ENCODE measurements around the gene PRRX2.
A peak's percentile ranks its signal among the peaks of the same experiment; 100 is the strongest.
"Not testable (repeated sequence)": the region's sequence is repeated elsewhere in the genome, so short reads cannot be mapped to it uniquely, and the experiment has no call there.

The PRRX2 gene

DNA sequence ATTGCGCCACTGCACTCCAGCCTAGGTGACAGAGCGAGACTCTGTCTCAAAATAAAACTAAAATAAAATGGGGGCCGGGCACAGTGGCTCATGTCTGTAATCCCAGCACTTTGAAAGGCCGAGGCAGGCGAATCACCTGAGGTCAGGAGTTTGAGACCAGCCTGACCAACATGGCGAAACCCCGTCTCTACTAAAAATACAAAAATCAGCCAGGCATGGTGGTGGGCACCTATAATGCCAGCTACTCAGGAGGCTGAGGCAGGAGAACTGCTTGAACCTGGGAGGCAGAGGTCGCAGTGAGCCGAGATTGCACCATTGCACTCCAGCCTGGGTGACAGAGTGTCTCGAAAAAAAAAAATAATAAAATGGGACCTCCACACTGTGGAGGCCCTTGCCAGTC, 29.1 kb upstream of the PRRX2 start:
- DNase-seq (ENCODE audit: low read depth in 1 of 2, low spot score in 1 of 2): not testable (repeated sequence)

DNA sequence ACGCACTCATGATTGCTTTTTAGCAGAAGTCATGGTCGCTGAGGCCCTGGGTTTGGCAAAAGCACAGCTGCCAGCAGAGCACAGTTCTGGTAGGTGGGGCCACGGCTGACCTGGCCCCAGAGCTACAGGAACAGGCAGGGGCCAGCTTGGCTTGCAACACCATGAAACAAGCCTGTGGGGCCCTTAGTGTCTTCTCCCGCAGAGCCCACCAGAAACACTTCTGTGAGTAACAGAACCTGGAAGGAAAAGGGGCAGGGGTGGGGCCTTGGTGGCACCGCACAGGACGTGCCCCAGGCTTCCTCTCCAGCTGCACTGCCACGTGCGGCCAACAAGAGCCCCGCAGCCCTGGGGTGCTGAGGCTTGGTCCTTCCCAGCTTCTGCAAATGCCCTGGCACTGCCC, 28.3 kb upstream of the PRRX2 start:
- no peak for DNase-seq (ENCODE audit: low read depth in 1 of 2, low spot score in 1 of 2)

DNA sequence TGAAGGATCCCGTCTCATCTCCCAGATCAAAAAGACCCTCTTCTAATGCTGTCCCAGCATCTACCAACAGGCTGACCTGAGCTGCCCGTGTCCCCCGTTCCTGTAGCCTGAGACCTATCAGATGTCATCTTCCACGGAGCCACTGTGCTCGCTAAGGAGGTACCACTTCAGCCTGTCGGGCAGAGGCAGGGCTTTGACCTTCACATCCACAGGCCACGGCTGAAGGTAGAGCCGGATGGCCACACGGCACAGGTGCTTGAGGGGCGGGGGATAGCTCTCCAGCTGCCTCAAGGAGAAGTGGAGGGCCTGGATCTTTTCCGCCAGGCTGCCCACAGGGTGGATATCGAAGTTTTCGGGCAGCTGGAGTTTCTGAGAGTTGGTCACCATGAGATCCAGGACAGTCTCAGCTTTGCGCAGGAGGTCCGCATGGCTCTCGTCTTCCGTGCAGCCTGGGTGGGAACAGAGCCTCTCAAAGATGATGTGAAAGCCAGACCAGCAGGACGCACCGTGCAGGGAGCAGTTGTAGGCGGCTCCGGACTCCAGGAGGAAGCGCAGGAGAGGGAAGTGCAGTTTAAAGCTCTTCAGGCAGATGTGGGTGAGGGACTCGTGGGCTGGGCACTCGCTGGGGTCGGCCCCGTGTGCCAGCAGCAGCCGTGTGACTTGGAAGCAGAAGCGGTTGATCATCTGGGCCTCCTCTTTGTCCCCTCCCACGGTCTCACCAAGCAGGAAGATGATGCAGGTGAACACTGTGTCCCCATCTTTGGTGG, 27.6 kb upstream of the PRRX2 start:
- no peak for DNase-seq (ENCODE audit: low read depth in 1 of 2, low spot score in 1 of 2)

DNA sequence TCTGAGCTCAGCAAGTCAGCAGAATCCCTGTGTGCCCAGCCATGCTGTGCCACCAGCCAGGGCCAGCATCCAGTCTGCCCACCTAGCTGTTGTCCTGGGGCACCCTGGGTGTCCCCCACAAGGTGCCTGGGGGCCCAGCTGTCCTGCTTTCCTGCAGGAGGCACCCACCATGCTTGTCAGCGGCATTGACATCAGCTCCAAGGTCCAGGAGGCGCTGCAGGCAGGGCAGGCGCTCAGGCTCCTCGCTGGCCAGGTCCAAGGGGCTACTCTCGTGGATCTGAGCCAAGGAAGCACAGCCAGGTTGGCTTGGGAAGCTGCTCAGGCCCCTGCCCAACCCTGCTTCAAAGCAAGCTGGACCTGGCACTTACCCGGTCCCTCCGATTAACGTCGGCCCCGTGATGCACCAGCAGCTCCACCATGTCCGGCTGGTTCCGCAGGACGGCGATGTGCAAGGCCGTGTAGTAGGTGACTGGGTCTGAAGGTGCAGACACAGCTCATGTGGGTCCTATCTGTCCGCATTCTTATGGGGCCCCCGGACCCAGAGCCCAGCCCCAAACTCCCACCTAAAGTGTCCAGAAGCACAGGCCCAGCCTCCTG, 26.3 kb upstream of the PRRX2 start:
- no peak for DNase-seq (ENCODE audit: low read depth in 1 of 2, low spot score in 1 of 2)

DNA sequence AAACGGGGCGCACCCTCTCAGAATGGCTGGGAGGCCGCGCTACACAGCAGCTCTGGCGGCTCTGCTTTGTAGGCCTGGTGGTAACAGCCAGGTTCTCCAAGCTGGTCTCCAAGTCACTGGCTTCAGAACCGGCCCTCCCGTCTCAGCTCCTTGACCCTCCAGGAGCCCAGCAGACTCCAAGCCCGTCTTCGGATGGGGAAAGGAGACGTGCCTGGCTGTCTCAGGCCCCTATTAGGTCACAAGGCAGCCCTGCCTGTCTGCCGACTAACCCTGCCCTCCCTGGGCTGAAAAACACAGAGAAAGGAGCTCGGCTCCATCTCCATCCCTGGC, 25.7 kb upstream of the PRRX2 start:
- DNase-seq (ENCODE audit: low read depth in 1 of 2, low spot score in 1 of 2): no peak

DNA sequence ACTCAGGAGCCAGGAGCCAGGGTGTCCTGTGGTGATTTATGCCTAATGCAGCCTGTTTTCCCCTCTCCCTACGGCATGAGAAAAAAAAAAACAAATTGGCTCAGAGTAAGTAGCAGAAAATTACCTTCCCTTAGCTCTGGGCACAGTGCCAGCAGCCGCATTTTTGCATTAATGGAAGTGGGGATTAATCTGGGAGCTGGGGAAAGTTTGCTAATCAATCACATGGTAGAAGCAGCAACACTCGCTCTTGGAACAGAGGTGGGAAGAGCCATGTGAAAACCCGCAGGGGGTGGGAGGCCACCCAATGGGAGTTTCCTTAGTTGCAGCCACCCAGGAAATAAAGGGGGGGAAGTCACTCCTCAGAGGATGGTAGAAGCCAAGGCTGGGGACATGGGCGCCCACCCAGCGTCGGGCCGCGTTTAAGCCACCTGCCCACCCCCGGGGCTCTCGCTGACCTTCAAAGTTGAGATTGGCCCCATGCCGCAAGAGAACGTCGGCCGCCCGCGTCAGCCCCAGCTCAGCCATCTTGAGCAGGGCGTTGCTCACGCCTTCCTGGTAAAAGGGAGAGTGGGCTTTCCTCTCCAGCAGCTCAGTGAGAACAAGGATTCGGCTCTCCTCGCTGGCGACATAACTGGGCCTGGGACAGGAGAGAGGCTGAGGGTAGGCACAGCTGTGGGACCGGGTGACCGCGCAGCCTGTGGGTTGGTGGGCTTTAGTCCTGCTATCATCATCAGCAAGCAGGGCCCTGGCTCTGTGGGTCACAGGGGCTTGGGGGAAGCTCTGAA, 25.2 kb upstream of the PRRX2 start:
- no peak for DNase-seq (ENCODE audit: low read depth in 1 of 2, low spot score in 1 of 2)

DNA sequence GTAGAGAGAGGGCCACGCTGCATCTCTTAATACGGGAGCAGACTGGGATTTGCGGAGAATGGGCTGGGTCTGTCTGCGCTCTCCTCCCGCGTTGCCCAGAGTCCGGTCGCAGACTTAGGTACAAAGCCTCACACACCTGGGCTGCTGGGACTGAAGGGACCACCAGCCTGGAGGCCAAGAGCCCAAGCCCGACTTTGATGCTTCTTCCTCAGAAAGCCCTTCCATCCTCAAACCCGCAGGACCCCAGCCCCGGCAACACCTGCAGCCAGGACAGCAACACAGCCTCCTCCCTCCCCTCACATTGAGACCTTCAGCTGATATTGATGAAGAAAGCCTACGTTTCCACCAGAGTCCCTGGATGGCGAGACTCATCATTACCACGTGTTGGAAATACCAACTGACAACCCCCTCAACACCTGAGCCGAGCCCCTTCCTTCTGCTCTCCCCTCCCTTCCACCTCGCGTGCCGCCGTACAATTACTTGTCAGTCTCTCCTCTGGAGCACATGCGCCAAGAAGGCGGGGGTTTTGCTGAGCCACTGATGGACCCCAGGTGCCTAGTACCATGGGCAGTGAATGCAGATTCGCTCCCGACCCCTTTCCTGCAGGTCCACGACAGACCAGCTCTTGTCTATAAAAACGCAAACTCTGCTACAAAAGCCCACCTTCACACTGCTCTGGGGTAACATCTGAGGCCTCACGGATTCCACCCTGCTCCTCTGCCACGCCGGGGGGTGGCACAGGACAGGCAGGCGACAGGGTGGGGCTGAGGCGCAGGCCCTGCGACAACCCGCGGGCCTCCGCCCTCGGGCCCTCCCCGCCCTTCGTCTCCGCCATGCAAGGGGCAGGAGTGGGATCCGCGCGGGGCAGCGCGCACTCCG, 24.3 kb upstream of the PRRX2 start:
- DNase-seq (ENCODE audit: low read depth in 1 of 2, low spot score in 1 of 2): no peak

DNA sequence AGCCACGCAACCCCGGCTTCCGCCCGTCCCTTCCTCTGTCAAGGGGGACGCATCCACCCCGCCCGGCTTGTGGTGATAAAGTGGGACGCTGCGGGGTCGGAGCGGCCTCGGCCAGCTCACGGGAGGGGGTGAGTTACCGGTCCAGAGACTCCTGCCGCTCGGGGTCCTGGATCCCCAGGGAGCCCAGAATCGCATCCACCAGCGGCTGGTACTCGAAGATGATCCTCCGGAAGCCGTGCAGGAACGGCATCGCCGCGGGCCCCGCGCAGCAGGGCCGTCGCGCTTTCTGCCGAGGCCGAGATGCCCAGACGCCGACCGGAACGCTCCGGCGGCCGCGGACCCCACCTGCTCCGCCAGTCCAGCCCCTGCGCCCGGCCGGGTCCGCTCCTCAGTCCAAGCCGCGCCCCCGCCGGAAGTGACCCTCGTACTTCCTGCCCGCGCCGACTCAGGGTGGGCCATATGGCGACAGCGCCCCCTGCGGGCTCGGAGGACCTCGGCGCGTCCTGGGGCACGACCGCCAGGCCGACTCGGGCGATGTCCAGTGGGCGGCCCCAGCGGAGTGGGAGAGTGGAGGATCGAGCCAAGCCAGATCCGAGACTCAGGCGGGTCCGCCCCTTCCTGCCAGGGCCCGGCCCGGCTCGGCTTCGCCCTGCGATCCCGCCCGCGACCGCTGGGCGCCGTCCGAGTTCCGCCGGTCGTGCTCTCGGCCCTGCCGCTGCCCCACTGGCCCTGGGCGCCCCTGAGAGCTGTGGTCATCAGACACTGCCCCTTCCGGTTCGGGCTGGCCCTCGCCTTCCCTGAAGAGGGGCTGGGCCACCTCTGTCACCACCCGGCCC, 23.5 kb upstream of the PRRX2 start, which contains the start of gene ASB6:
Gene ASB6, minus strand, starts transcription at position 402 of the 836 bp plus-strand sequence. Its CDS starts 152 bp downstream, at position 250.
- peak; percentile 92 to 93 for DNase-seq (ENCODE audit: low read depth in 1 of 2, low spot score in 1 of 2)

DNA sequence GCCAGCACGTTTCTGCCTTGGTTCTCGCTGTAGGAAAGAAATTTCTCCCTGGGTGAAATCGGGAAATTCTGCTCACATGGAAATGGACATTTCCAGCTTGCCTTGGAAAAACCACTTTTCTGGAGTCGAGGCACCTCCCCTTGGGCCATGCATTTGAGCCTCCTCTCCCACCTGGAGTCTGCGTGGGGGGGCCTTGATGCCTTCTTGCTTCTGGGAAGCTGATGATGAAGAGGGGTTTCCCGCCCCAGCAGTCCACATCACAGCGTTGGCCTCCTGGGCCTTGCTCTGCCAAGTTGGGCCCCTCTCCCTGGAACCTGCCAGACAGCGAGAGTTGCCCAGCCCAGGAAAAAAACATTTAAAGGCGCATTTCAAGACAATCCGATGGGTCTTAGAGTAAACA, 21.7 kb upstream of the PRRX2 start:
- no peak for DNase-seq (ENCODE audit: low read depth in 1 of 2, low spot score in 1 of 2)

DNA sequence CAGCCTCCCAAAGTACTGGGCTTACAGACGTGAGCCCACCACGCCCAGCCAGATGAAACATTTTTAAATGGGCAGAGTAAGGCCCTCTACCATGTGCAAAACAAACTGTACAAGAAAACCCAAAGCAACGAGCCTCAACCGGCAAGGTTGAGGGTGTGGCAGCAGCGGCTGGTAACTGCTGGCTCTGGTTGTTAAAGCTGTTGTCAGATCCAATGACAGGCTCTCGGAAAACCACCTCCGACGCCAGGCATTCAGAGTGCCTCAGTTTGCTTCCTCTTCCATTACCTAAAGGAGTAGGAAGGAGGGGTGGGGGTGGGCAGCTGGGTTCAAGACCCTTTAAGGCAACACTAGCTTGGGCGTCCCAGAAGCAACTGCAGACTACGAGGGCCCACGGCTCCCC, 21.1 kb upstream of the PRRX2 start:
- no peak for DNase-seq (ENCODE audit: low read depth in 1 of 2, low spot score in 1 of 2)

DNA sequence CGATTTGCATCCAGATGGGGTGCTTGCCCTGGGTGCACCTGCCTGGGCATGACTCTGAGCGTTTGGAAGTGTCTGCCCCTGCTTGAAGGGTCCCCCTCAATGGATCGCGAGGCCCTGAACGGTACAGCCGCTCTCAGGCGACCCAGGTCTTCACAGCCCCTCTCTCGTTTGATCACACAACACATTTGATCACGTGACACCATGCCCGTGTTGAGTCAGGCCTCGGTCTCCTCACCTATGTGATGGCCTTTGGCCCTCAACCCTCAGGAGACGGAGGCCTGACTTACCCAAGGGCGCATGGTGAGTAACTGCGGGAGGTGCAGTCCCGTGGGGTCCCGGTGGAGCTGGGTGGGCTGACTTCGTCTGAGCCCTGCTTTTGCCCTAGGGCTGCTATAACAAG, 20.5 kb upstream of the PRRX2 start:
- DNase-seq (ENCODE audit: low read depth in 1 of 2, low spot score in 1 of 2): no peak

DNA sequence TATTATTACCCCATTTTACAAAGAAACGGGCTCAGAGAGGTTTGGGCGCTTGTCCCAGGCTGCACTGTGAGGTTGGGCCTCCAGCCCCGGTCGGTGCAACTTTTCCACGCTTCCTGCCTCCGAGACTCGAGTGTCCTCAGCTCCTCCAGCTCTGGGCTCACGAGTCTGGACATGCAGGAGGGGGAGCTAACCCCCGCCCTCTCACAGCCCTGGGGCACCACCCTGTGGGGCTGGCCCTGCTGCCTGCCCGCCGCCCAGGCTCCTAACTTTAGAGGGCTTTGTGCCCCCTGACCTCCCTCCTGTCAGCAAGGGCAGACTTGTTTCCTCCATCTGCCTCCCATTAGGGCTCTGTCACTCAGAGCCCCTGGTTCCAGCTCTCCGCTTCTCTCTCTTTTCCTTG, 19.2 kb upstream of the PRRX2 start:
- DNase-seq (ENCODE audit: low read depth in 1 of 2, low spot score in 1 of 2): no peak

DNA sequence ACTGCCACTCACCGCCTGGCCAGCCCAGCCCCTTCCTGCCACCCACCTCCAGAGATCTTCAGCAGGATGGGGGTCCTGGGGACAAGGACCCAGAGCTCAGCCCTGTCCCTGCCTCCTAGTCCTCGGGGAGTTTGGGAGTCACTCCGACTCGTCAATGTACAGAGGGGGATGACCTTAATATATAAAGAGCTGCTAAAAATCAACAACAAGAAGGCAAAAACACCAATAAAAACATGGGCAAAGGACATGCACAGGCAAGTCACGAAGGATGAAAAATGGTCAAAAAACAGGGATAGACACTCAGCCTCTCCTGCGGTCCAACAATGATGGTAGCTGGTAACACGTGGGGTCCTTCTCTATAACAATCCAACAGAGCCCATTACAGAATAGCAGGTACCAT, 18.8 kb upstream of the PRRX2 start:
- DNase-seq (ENCODE audit: low read depth in 1 of 2, low spot score in 1 of 2): no peak

DNA sequence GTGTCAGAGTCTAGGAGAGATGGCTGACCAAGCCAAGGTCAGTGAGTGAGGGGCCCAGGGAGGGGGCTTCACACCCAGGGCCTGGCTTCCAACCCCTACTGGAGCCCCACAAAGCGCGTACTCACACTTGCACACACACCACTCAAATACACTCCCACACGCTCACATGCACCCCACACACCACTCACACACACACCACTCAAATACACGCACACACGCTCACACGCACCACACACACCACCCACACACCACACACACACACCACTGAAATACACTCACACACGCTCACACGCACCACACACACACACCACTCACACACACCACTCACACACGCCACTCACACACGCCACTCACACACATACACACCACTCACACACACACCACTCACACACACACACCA, 17.8 kb upstream of the PRRX2 start:
- no peak for DNase-seq (ENCODE audit: low read depth in 1 of 2, low spot score in 1 of 2)

DNA sequence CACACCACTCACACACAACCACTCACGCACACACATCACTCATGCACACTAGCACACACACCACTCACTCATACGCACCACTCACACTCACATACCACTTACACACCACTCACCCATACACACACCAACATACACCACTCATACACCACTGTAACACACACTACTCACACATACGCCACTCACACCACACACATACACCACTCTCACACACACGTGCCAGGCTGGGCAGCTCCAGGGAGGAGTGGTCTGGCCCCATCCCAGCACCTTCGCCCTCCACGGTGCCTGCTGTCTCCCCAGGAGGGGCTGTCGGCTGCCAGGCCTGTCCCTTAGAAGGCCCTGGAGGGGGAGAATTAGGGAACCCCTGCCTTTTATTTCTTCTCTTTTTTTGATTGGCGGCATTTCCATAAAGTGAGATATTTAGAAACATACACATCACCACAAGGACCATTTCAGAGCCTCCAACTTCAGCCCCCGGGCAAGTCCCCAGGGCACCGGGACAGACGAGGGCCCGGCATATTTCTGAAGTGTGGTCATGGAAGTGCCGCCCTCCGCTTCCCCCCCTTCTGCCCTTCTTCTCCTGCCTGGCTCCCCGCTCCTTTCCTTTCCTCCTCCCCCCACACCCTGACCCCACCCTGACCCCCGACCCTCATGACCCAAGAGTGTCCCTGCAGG, 17.2 kb upstream of the PRRX2 start:
- no peak for DNase-seq (ENCODE audit: low read depth in 1 of 2, low spot score in 1 of 2)

DNA sequence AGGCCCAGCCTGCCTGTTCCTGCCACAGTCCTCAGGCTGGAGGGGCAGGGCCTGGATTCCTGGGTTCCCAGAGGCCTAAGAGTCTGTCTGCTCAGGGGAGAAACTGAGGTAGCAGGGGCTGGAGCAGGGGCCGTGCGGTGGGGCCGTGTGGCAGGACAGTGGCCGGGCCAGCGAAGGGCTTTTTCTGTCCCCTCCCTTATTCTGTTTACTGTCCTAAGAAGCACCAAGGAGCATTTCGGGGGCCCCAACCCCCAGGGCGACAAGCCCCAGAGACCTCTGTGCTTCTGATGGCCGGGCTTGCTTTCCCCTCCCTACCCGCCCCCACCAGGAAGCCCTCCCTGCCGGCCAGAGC, 16.7 kb upstream of the PRRX2 start:
- DNase-seq (ENCODE audit: low read depth in 1 of 2, low spot score in 1 of 2): no peak

DNA sequence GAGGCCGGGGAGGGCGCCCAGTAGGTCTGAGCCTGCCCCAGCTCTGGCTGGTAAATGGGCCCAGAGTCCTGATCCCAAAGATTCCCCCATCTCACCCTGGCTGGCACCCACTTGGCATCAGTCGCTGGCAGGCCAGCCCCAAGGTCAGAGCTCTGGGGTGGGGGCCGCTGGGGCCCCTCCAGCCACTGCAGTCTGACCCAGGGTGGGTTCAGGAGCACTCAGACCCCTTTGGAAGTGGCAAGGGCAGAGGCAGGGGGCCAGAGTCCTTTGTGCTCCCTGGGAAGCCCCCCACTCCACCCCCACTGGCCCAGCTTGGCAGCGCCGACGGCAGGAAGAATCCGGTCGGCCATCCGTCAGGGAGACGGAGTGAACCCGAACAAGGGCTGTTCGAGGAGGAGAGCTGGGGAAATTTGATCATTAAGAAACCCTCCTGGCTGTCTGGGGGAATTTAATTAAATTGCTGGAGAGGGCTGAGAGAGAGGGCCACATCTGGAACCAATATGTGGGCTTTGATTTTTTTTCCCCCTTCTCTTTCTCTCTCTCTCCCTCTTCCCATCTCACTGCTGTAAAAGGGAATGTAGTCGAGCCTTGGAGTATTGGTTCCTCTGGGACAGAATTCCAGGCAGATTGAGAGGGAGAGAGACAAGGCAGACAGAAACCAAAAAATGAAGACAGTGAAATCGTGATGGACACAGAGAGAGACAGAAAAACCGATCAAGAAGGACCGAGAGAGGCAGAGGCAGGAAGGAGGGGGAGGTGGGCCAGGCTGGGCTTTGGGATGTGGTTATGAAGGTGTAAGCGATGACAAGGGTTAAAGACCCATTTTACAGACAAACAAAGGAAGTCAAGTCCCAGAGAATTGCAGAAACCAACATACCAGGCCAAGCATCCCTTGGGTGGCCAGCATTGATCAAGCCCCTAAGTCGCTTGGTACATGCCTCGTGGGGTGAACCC, 15.4 kb upstream of the PRRX2 start:
- DNase-seq (ENCODE audit: low read depth in 1 of 2, low spot score in 1 of 2): no peak

DNA sequence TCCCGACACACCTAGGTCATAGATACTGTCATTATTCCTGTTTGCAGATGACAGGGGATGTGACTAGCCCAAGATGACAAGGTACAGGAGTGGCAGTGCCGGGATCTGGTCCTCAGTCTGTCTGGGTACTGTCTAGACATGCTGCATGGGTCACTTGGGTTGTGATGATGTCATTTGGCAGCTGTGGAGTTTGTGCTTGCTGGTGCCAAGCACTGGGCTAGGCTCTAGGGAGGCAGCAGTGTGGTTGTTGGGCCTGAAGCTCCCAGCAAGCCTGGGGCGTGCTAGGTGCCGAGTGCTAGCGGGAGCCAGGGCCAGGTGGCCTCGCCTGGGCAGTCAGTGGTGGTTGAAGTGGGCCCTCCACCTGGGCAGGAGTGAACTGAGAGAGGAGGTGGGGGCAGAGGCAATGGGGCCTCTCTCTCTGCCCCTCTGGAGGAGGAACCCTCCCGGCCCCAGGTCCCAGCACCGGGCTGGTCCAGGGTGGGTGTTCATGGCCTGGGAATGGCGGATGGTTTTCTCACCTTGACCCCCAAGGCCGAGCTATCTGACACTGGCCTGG, 14.7 kb upstream of the PRRX2 start:
- DNase-seq (ENCODE audit: low read depth in 1 of 2, low spot score in 1 of 2): no peak

All from activated T-helper 1 cell treated with anti-CD3 and anti-CD28 coated beads, Interleukin-2, amount 50 U/mL, for 16 hours (primary cell).